HEK293T (cell line): ENCODE measurements around the gene CCR9.

Experiments
- ARNT ChIP-seq: fragments of 450-650 bp; IDR thresholded peaks from 2 replicates; pipeline ENCODE4 v1.6.1; 2017; ENCODE audit warnings: mild to moderate bottlenecking
- BHLHE40 ChIP-seq: fragments of 450-650 bp; IDR thresholded peaks from 2 replicates; pipeline ENCODE4 v1.6.1; 2016; ENCODE audit warnings: mild to moderate bottlenecking, moderate library complexity, borderline replicate concordance
- CTBP1 ChIP-seq: fragments of 450-650 bp; IDR thresholded peaks from 2 replicates; pipeline ENCODE4 v1.6.1; 2016; ENCODE audit warnings: borderline replicate concordance
- ELF4 ChIP-seq: fragments of 450-650 bp; IDR thresholded peaks from 2 replicates; pipeline ENCODE4 v1.6.1; 2017; ENCODE audit warnings: antibody characterized with exemption
- FOXA1 ChIP-seq: fragments of 450-650 bp; IDR thresholded peaks from 2 replicates; pipeline ENCODE4 v1.6.1; 2016; ENCODE audit warnings: mild to moderate bottlenecking
- FOXK2 ChIP-seq: fragments of 450-650 bp; IDR thresholded peaks from 2 replicates; pipeline ENCODE4 v1.6.1; 2016; ENCODE audit warnings: mild to moderate bottlenecking
- FOXM1 ChIP-seq: fragments of 450-650 bp; IDR thresholded peaks from 2 replicates; pipeline ENCODE4 v1.6.1; 2017; ENCODE audit warnings: mild to moderate bottlenecking, borderline replicate concordance
- L3MBTL2 ChIP-seq: fragments of 450-650 bp; conservative IDR thresholded peaks from 2 replicates; pipeline ENCODE4 v1.6.1; 2016; ENCODE audit warnings: mild to moderate bottlenecking
- LEF1 ChIP-seq: fragments of 450-650 bp; IDR thresholded peaks from 2 replicates; pipeline ENCODE4 v1.6.1; 2017; ENCODE audit warnings: mild to moderate bottlenecking, borderline replicate concordance
- SP1 ChIP-seq: fragments of 450-650 bp; IDR thresholded peaks from 2 replicates; pipeline ENCODE4 v1.6.1; 2017
- SUZ12 ChIP-seq: fragments of 450-650 bp; IDR thresholded peaks from 2 replicates; pipeline ENCODE4 v1.6.1; 2016; ENCODE audit warnings: mild to moderate bottlenecking
- TARDBP ChIP-seq: fragments of 450-650 bp; IDR thresholded peaks from 2 replicates; pipeline ENCODE4 v1.6.1; 2016
- ZNF384 ChIP-seq: fragments of 450-650 bp; IDR thresholded peaks from 2 replicates; pipeline ENCODE4 v1.6.1; 2016
- TF ChIP-seq, protein P1 (sequence below): fragments of 450-650 bp; IDR thresholded peaks from 2 replicates; pipeline ENCODE4 v1.6.1; 2016

DNA sequence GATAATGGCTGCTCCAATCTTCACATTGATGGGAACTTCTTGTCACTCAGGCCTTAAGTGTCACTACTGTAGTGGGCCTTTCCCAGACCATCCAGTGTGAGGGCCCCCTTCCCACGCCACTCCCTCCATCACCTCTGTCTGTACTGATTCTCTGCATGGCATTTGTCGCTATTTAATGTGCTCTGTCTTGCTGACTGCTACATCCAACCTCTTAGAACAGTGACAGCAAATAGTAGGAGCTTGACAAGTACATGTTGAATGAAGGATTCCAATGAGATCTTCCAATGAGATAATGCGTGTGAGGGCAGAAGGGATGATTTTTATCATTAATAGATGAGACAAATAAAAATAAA, 5.6 kb upstream of the CCR9 start:
- TF ChIP-seq FOXK2 (no peak), BHLHE40 (no peak), FOXM1 (no peak), L3MBTL2 (no peak), ELF4 (no peak), SUZ12 (no peak), TARDBP (no peak), SP1 (no peak), ARNT (no peak), FOXA1 (no peak), CTBP1 (no peak), ZNF384 (no peak), LEF1 (no peak)
- TF ChIP-seq, protein P1, sequence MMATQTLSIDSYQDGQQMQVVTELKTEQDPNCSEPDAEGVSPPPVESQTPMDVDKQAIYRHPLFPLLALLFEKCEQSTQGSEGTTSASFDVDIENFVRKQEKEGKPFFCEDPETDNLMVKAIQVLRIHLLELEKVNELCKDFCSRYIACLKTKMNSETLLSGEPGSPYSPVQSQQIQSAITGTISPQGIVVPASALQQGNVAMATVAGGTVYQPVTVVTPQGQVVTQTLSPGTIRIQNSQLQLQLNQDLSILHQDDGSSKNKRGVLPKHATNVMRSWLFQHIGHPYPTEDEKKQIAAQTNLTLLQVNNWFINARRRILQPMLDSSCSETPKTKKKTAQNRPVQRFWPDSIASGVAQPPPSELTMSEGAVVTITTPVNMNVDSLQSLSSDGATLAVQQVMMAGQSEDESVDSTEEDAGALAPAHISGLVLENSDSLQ = no peak
